Measurements from ENCODE around the gene ATF4.

Gene ATF4

GRCh38 chr22:39493759-39494158, 26.6 kb upstream of the ATF4 start:
- no peaks in the 10 kb centered on the region for H3K9me3 ChIP-seq (ENCODE audit: low read length)
- no peak overlapping the region for H3K4me3 ChIP-seq (ENCODE audit: low read depth, low read length, poor library complexity, severe bottlenecking)
- no peaks in the 10 kb centered on the region for H4K20me1 ChIP-seq (ENCODE audit: insufficient read depth, low read length)
- H3K27ac ChIP-seq (ENCODE audit: low read depth, low read length, poor library complexity, severe bottlenecking) = no peak overlapping the region
- no peaks in the 10 kb centered on the region for H3K79me2 ChIP-seq (ENCODE audit: insufficient read depth, low read length)
- H3K27me3 ChIP-seq (ENCODE audit: insufficient read depth, low read length) = no peaks in the 10 kb centered on the region
- peaks cover 34% of the 10 kb centered on the region for H3K36me3 ChIP-seq (ENCODE audit: insufficient read depth, low read length)
- no peaks in the 10 kb centered on the region for H3F3A ChIP-seq (ENCODE audit: insufficient read depth, low read length)
- H3K4me2 ChIP-seq (ENCODE audit: low read length) = no peak overlapping the region
- H3K9me2 ChIP-seq (ENCODE audit: low read depth, low read length) = no peaks in the 10 kb centered on the region
- peaks cover 7% of the 10 kb centered on the region for H3K4me1 ChIP-seq (ENCODE audit: insufficient read depth, low read length, severe bottlenecking)
- H2AFZ ChIP-seq (ENCODE audit: low read length) = no peak overlapping the region
- H3K9ac ChIP-seq (ENCODE audit: low read length) = no peak overlapping the region
- TF ChIP-seq CTCF (IDR thresholded peaks at IDR 0.05; ENCODE audit: low read length) = no peak
- TF ChIP-seq EZH2 (IDR thresholded peaks at IDR 0.05; ENCODE audit: borderline replicate concordance, low read length) = no peak

GRCh38 chr22:39494471-39495120, 25.8 kb upstream of the ATF4 start:
- Histone ChIP-seq H3K27ac (ENCODE audit: low read depth, low read length, poor library complexity, severe bottlenecking) (no peak overlapping the region), H3K4me2 (ENCODE audit: low read length) (no peak overlapping the region), H3K9me3 (ENCODE audit: low read length) (no peaks in the 10 kb centered on the region), H4K20me1 (ENCODE audit: insufficient read depth, low read length) (no peaks in the 10 kb centered on the region), H3K79me2 (ENCODE audit: insufficient read depth, low read length) (no peaks in the 10 kb centered on the region), H3F3A (ENCODE audit: insufficient read depth, low read length) (no peaks in the 10 kb centered on the region), H3K36me3 (ENCODE audit: insufficient read depth, low read length) (peaks cover 26% of the 10 kb centered on the region), H3K4me3 (ENCODE audit: low read depth, low read length, poor library complexity, severe bottlenecking) (no peak overlapping the region), H3K4me1 (ENCODE audit: insufficient read depth, low read length, severe bottlenecking) (peaks cover 7% of the 10 kb centered on the region), H3K9me2 (ENCODE audit: low read depth, low read length) (no peaks in the 10 kb centered on the region), H2AFZ (ENCODE audit: low read length) (no peak overlapping the region), H3K9ac (ENCODE audit: low read length) (no peak overlapping the region), H3K27me3 (ENCODE audit: insufficient read depth, low read length) (no peaks in the 10 kb centered on the region)
- TF ChIP-seq CTCF (IDR thresholded peaks at IDR 0.05; ENCODE audit: low read length) = no peak
- no peak for TF ChIP-seq EZH2 (IDR thresholded peaks at IDR 0.05; ENCODE audit: borderline replicate concordance, low read length)

GRCh38 chr22:39496131-39496838, 24.1 kb upstream of the ATF4 start:
- Histone ChIP-seq H3K9ac (ENCODE audit: low read length) (no peak overlapping the region), H3K4me1 (ENCODE audit: insufficient read depth, low read length, severe bottlenecking) (peaks cover 7% of the 10 kb centered on the region), H3K27ac (ENCODE audit: low read depth, low read length, poor library complexity, severe bottlenecking) (peak overlapping the region; percentile 68)

More at GRCh38 chr22:39496131-39496838, 24.1 kb upstream of the ATF4 start:
- Histone ChIP-seq H3K9me3 (ENCODE audit: low read length) (no peaks in the 10 kb centered on the region), H3F3A (ENCODE audit: insufficient read depth, low read length) (no peaks in the 10 kb centered on the region), H3K79me2 (ENCODE audit: insufficient read depth, low read length) (no peaks in the 10 kb centered on the region), H3K27me3 (ENCODE audit: insufficient read depth, low read length) (no peaks in the 10 kb centered on the region), H3K4me3 (ENCODE audit: low read depth, low read length, poor library complexity, severe bottlenecking) (no peak overlapping the region), H4K20me1 (ENCODE audit: insufficient read depth, low read length) (no peaks in the 10 kb centered on the region), H3K9me2 (ENCODE audit: low read depth, low read length) (no peaks in the 10 kb centered on the region), H2AFZ (ENCODE audit: low read length) (no peak overlapping the region), H3K36me3 (ENCODE audit: insufficient read depth, low read length) (peaks cover 12% of the 10 kb centered on the region; the same call in 1 of the 2 replicates), H3K4me2 (ENCODE audit: low read length) (no peak overlapping the region)
- TF ChIP-seq CTCF (IDR thresholded peaks at IDR 0.05; ENCODE audit: low read length) = peak; percentile 94
- no peak for TF ChIP-seq EZH2 (IDR thresholded peaks at IDR 0.05; ENCODE audit: borderline replicate concordance, low read length)

Data from OCI-LY1 (cell line).